Anterior cingulate cortex (tissue), 58 donors: Measurements from ENCODE around the gene ADGRV1.
"Not testable (repeated sequence)": the region's sequence is repeated elsewhere in the genome, so short reads cannot be mapped to it uniquely, and the experiment has no call there.

Source experiments
- DNase-seq, 58 donors: peaks; one replicate each; lab custom pipeline; 2025; lab: John Stamatoyannopoulos, UW

Gene ADGRV1

GRCh38 chr5:91016322-91016721 is 457.7 kb downstream of the ADGRV1 start:
- DNase-seq, result no peak

GRCh38 chr5:91016954-91017700 is 458.5 kb downstream of the ADGRV1 start:
- DNase-seq, result no peak

- no peak for DNase-seq
Measured at GRCh38 chr5:91018200-91018599, 459.6 kb downstream of the ADGRV1 start.

GRCh38 chr5:91018712-91019371 is 460.2 kb downstream of the ADGRV1 start:
- DNase-seq, result no peak

- no peak for DNase-seq
Measured at GRCh38 chr5:91020065-91020800, 461.6 kb downstream of the ADGRV1 start.

- no peak for DNase-seq
Measured at GRCh38 chr5:91022518-91022917, 463.9 kb downstream of the ADGRV1 start.

GRCh38 chr5:91024206-91024605 is 465.6 kb downstream of the ADGRV1 start:
- DNase-seq, result no peak

GRCh38 chr5:91024727-91025126 is 466.1 kb downstream of the ADGRV1 start:
- no peak for DNase-seq

- DNase-seq, result no peak
Measured at GRCh38 chr5:91025449-91025848, 466.9 kb downstream of the ADGRV1 start.

- DNase-seq, result no peak
Measured at GRCh38 chr5:91025956-91026355, 467.4 kb downstream of the ADGRV1 start.

GRCh38 chr5:91026466-91026865 is 467.9 kb downstream of the ADGRV1 start:
- DNase-seq, result no peak

GRCh38 chr5:91027405-91028139 is 469.0 kb downstream of the ADGRV1 start:
- DNase-seq, result no peak

GRCh38 chr5:91028499-91028956 is 469.9 kb downstream of the ADGRV1 start:
- no peak for DNase-seq

- DNase-seq, result no peak
Measured at GRCh38 chr5:91030521-91031401, 472.2 kb downstream of the ADGRV1 start.

GRCh38 chr5:91031402-91031752 is 472.8 kb downstream of the ADGRV1 start:
- no peak for DNase-seq

- no peak for DNase-seq
Measured at GRCh38 chr5:91032125-91032524, 473.5 kb downstream of the ADGRV1 start.

GRCh38 chr5:91033370-91033769 is 474.8 kb downstream of the ADGRV1 start:
- DNase-seq, result no peak

GRCh38 chr5:91038180-91038808 is 479.7 kb downstream of the ADGRV1 start:
- DNase-seq, result no peak

GRCh38 chr5:91041132-91041531 is 482.5 kb downstream of the ADGRV1 start:
- DNase-seq, result not testable (repeated sequence)
